Adrenal gland (tissue), 5 donors: ENCODE data around the gene SH2D6.

Experiments
- POLR2A ChIP-seq, 2 donors: fragments of 450-650 bp; IDR thresholded peaks; one replicate each; pipeline ENCODE4 v1.6.1; 2017; ENCODE audit warnings: antibody characterized with exemption in 2 of 2, mild to moderate bottlenecking in 2 of 2, moderate library complexity in 1 of 2
- TF ChIP-seq, protein P1 (sequence below), 6 experiments: fragments of 450-650 bp in 4 of 6; fragments of 200-600 bp in 2 of 6; sonication (generic) in 1 of 6; IDR thresholded peaks; 1 replicate in 5 of 6; 2 replicates in 1 of 6; pipeline versions ENCODE4 v1.5.1 to v1.8.0; 2016 to 2021; ENCODE audit warnings: antibody characterized with exemption in 6 of 6, mild to moderate bottlenecking in 2 of 6, moderate library complexity in 1 of 6
- donor health status: DM: no; HTN: no; CAD: no.

DNA sequence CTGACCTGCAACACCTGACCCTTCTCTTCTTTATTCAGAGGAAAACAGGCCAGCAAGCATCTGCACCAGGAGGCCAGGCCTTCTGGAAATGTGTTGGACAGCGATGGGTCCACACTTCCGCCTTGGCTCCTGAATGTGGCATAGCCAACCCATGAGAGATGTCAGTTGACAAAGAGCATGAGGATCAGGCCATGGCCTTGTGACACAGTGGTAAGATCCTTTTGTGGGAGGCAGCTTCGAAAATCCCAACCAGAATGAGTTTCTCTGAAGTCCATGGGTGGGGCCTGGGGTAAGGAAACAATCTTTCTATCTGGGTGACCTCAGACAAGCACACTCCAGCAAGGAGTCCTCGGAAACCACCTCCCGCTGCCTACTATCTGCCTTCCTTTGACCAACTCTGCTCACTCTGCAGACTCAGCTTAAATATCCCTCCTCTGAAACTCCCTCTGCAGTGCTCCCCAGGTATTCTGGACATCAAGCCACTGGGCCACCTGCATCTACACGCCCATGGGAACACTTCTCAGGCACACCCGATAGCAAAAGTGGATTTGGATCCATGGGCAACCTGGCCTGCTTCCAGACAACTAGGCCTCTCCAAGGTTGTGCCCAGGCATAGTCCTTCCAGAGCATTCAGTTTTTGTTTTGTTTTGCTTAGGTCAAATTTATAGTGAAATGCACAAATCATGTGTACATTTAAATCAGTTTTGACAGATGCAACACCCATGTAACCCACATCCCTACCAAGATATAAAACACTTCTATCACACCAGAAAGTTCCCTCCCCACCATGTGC, 3.6 kb upstream of the SH2D6 start:
- TF ChIP-seq, protein P1, sequence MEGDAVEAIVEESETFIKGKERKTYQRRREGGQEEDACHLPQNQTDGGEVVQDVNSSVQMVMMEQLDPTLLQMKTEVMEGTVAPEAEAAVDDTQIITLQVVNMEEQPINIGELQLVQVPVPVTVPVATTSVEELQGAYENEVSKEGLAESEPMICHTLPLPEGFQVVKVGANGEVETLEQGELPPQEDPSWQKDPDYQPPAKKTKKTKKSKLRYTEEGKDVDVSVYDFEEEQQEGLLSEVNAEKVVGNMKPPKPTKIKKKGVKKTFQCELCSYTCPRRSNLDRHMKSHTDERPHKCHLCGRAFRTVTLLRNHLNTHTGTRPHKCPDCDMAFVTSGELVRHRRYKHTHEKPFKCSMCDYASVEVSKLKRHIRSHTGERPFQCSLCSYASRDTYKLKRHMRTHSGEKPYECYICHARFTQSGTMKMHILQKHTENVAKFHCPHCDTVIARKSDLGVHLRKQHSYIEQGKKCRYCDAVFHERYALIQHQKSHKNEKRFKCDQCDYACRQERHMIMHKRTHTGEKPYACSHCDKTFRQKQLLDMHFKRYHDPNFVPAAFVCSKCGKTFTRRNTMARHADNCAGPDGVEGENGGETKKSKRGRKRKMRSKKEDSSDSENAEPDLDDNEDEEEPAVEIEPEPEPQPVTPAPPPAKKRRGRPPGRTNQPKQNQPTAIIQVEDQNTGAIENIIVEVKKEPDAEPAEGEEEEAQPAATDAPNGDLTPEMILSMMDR (IDR thresholded peaks at IDR 0.05) = no peak
- TF ChIP-seq POLR2A (IDR thresholded peaks at IDR 0.05) = no peak
